HEK293 (cell line): ENCODE data around the gene ABI3BP.

Experiments
- CTCF ChIA-PET: fragments of 350-600 bp; formaldehyde crosslinking; extraction: SDS; loops from one replicate; lab custom pipeline; 2021; ENCODE audit warnings: antibody characterized with exemption; lab: Yijun Ruan, JAX
- POLR2A ChIA-PET: fragments of 300-600 bp; formaldehyde crosslinking; extraction: SDS; loops from one replicate; lab custom pipeline; 2020; ENCODE audit warnings: antibody characterized with exemption, inconsistent platforms; lab: Yijun Ruan, JAX
- H3K27ac ChIP-seq: fragments of 200-500 bp; sonication (Bioruptor generic); 2 replicates; pipeline ENCODE4 v1.5.1; 2014; ENCODE audit warnings: low read depth, low read length, control low read depth, inconsistent platforms; ENCODE audit errors: extremely low read depth
- H3K36me3 ChIP-seq, 2 experiments: fragments of 200-500 bp in 1 of 2; sonication (Bioruptor generic) in 1 of 2; 1 replicate in 1 of 2; 2 replicates in 1 of 2; pipeline ENCODE4 v1.5.1; 2014 to 2017; ENCODE audit warnings: inconsistent platforms in 2 of 2, low read length in 2 of 2; ENCODE audit not compliant: control insufficient read depth in 2 of 2, insufficient read depth in 1 of 2
- H3K4me1 ChIP-seq: fragments of 200-500 bp; sonication (Bioruptor generic); 2 replicates; pipeline ENCODE4 v1.5.1; 2014; ENCODE audit warnings: mild to moderate bottlenecking, low read length, inconsistent platforms; ENCODE audit not compliant: control insufficient read depth, insufficient read depth
- H3K4me3 ChIP-seq: 2 replicates; pipeline ENCODE4 v1.5.1; 2011; ENCODE audit warnings: low read depth, mild to moderate bottlenecking, control low read depth, low read length, moderate library complexity
- H3K9me3 ChIP-seq: fragments of 200-500 bp; sonication (Bioruptor generic); 2 replicates; pipeline ENCODE4 v1.5.1; 2014; ENCODE audit warnings: low read depth, low read length, inconsistent platforms; ENCODE audit not compliant: control insufficient read depth, insufficient read depth
- ATF2 ChIP-seq: fragments of 450-650 bp; formaldehyde crosslinking; IDR thresholded peaks from 2 replicates; pipeline ENCODE4 v1.5.1; 2016; ENCODE audit warnings: missing biosample characterization, missing genetic modification characterization, low read depth
- GLI4 ChIP-seq: fragments of 450-650 bp; formaldehyde crosslinking; IDR thresholded peaks from 2 replicates; pipeline ENCODE4 v1.5.1; 2016; ENCODE audit warnings: missing biosample characterization, missing genetic modification characterization
- HOXA7 ChIP-seq: sonication (generic); formaldehyde crosslinking; IDR thresholded peaks from 2 replicates; pipeline ENCODE4 v1.8.1; 2022; ENCODE audit warnings: missing genetic modification reagents, borderline replicate concordance
- PRDM2 ChIP-seq: fragments of 450-650 bp; formaldehyde crosslinking; IDR thresholded peaks from 2 replicates; pipeline ENCODE4 v1.5.1; 2016; ENCODE audit warnings: missing biosample characterization, missing genetic modification characterization, borderline replicate concordance
- TCF7L2 ChIP-seq: IDR thresholded peaks from 2 replicates; pipeline ENCODE4 v1.6.1; 2011; ENCODE audit warnings: low read depth, mild to moderate bottlenecking, inconsistent platforms, low read length, moderate library complexity, borderline replicate concordance
- ZBTB1 ChIP-seq: fragments of 450-650 bp; formaldehyde crosslinking; IDR thresholded peaks from 2 replicates; pipeline ENCODE4 v1.5.1; 2016; ENCODE audit warnings: missing biosample characterization, missing genetic modification characterization
- ZBTB20 ChIP-seq: fragments of 450-650 bp; formaldehyde crosslinking; IDR thresholded peaks from 2 replicates; pipeline ENCODE4 v1.5.1; 2016; ENCODE audit warnings: missing biosample characterization, missing genetic modification characterization
- ZFP41 ChIP-seq: fragments of 450-650 bp; formaldehyde crosslinking; IDR thresholded peaks from 2 replicates; pipeline ENCODE4 v1.5.1; 2016; ENCODE audit warnings: missing biosample characterization, missing genetic modification characterization, borderline replicate concordance
- ZNF114 ChIP-seq: fragments of 450-650 bp; formaldehyde crosslinking; IDR thresholded peaks from 2 replicates; pipeline ENCODE4 v1.5.0; 2017; ENCODE audit warnings: missing biosample characterization, missing genetic modification characterization
- ZNF48 ChIP-seq: fragments of 450-650 bp; formaldehyde crosslinking; IDR thresholded peaks from 2 replicates; pipeline ENCODE4 v1.5.1; 2016; ENCODE audit warnings: missing biosample characterization, missing genetic modification characterization
- ZNF510 ChIP-seq: fragments of 450-650 bp; formaldehyde crosslinking; IDR thresholded peaks from 2 replicates; pipeline ENCODE4 v1.5.1; 2018; ENCODE audit warnings: mild to moderate bottlenecking, missing genetic modification characterization, missing biosample characterization; ENCODE audit not compliant: insufficient replicate concordance
- ZNF555 ChIP-seq: fragments of 450-650 bp; formaldehyde crosslinking; conservative IDR thresholded peaks from 2 replicates; pipeline ENCODE4 v1.5.1; 2017; ENCODE audit warnings: missing biosample characterization, mild to moderate bottlenecking, missing genetic modification characterization, inconsistent platforms
- ZNF571 ChIP-seq: fragments of 450-650 bp; formaldehyde crosslinking; IDR thresholded peaks from 2 replicates; pipeline ENCODE4 v1.5.0; 2017; ENCODE audit warnings: missing biosample characterization, missing genetic modification characterization
- ZNF600 ChIP-seq: fragments of 450-650 bp; formaldehyde crosslinking; IDR thresholded peaks from 2 replicates; pipeline ENCODE4 v1.5.1; 2016; ENCODE audit warnings: missing biosample characterization, missing genetic modification characterization
- ZNF639 ChIP-seq: fragments of 450-650 bp; formaldehyde crosslinking; IDR thresholded peaks from 2 replicates; pipeline ENCODE4 v1.5.1; 2016; ENCODE audit warnings: missing biosample characterization, missing genetic modification characterization
- ZNF660 ChIP-seq: fragments of 450-650 bp; IDR thresholded peaks from 2 replicates; pipeline ENCODE4 v1.5.1; 2018; ENCODE audit warnings: missing biosample characterization, mild to moderate bottlenecking, missing genetic modification characterization
- ZNF677 ChIP-seq: fragments of 450-650 bp; IDR thresholded peaks from 2 replicates; pipeline ENCODE4 v1.5.0; 2018; ENCODE audit warnings: missing biosample characterization, mild to moderate bottlenecking, missing genetic modification characterization, moderate library complexity
- ZNF776 ChIP-seq: fragments of 450-650 bp; formaldehyde crosslinking; IDR thresholded peaks from 2 replicates; pipeline ENCODE4 v1.5.0; 2017; ENCODE audit warnings: missing biosample characterization, missing genetic modification characterization, borderline replicate concordance
- TF ChIP-seq, protein P1 (sequence below): fragments of 450-650 bp; formaldehyde crosslinking; IDR thresholded peaks from 2 replicates; pipeline ENCODE4 v1.5.1; 2017; ENCODE audit warnings: missing biosample characterization, missing genetic modification characterization
- TF ChIP-seq, protein P2 (sequence below): fragments of 450-650 bp; formaldehyde crosslinking; conservative IDR thresholded peaks from 2 replicates; pipeline ENCODE4 v1.5.1; 2016; ENCODE audit warnings: low read depth, missing biosample characterization, missing genetic modification characterization

Gene ABI3BP

GRCh38 chr3:100702980-100703345 is 290.3 kb downstream of the ABI3BP start:
- Histone ChIP-seq H3K4me3 (no peak overlapping the region), H3K36me3 (no peaks in the 10 kb centered on the region), H3K9me3 (no peaks in the 10 kb centered on the region), H3K27ac (no peak overlapping the region), H3K4me1 (no peaks in the 10 kb centered on the region)
- ChIA-PET POLR2A (no interaction called here), CTCF (no interaction called here)
- TF ChIP-seq ZNF776 (tag by site-specific recombination) (no peak), ZNF600 (tag by site-specific recombination) (no peak), ZBTB20 (tag by site-specific recombination) (no peak), ZBTB1 (no peak), ZNF114 (tag by site-specific recombination) (no peak), ZNF555 (tag by site-specific recombination) (no peak), TCF7L2 (no peak), PRDM2 (tag by site-specific recombination) (no peak), ATF2 (tag by site-specific recombination) (no peak), ZNF639 (no peak), HOXA7 (CRISPR knock-in tag) (no peak), ZFP41 (tag by site-specific recombination) (no peak), ZNF48 (tag by site-specific recombination) (no peak), ZNF510 (no peak), GLI4 (tag by site-specific recombination) (no peak), ZNF660 (no peak), ZNF571 (tag by site-specific recombination) (no peak), ZNF677 (tag by site-specific recombination) (no peak)
- TF ChIP-seq, protein P1, sequence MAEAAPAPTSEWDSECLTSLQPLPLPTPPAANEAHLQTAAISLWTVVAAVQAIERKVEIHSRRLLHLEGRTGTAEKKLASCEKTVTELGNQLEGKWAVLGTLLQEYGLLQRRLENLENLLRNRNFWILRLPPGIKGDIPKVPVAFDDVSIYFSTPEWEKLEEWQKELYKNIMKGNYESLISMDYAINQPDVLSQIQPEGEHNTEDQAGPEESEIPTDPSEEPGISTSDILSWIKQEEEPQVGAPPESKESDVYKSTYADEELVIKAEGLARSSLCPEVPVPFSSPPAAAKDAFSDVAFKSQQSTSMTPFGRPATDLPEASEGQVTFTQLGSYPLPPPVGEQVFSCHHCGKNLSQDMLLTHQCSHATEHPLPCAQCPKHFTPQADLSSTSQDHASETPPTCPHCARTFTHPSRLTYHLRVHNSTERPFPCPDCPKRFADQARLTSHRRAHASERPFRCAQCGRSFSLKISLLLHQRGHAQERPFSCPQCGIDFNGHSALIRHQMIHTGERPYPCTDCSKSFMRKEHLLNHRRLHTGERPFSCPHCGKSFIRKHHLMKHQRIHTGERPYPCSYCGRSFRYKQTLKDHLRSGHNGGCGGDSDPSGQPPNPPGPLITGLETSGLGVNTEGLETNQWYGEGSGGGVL (tag by site-specific recombination), result no peak
- TF ChIP-seq, protein P2, sequence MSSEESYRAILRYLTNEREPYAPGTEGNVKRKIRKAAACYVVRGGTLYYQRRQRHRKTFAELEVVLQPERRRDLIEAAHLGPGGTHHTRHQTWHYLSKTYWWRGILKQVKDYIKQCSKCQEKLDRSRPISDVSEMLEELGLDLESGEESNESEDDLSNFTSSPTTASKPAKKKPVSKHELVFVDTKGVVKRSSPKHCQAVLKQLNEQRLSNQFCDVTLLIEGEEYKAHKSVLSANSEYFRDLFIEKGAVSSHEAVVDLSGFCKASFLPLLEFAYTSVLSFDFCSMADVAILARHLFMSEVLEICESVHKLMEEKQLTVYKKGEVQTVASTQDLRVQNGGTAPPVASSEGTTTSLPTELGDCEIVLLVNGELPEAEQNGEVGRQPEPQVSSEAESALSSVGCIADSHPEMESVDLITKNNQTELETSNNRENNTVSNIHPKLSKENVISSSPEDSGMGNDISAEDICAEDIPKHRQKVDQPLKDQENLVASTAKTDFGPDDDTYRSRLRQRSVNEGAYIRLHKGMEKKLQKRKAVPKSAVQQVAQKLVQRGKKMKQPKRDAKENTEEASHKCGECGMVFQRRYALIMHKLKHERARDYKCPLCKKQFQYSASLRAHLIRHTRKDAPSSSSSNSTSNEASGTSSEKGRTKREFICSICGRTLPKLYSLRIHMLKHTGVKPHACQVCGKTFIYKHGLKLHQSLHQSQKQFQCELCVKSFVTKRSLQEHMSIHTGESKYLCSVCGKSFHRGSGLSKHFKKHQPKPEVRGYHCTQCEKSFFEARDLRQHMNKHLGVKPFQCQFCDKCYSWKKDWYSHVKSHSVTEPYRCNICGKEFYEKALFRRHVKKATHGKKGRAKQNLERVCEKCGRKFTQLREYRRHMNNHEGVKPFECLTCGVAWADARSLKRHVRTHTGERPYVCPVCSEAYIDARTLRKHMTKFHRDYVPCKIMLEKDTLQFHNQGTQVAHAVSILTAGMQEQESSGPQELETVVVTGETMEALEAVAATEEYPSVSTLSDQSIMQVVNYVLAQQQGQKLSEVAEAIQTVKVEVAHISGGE (tag by site-specific recombination), result no peak
